Parathyroid adenoma (tissue), 2 donors: Measurements from ENCODE around the gene NTN3.
A peak's percentile ranks its signal among the peaks of the same experiment; 100 is the strongest.

Source experiments
- H2AFZ ChIP-seq: fragments of 300-600 bp; sonication (generic); one replicate; pipeline ENCODE4 v1.7.0; 2017; ENCODE audit warnings: antibody characterized with exemption, mild to moderate bottlenecking
- H3K27ac ChIP-seq: fragments of 300-600 bp; sonication (generic); one replicate; pipeline ENCODE4 v1.7.0; 2017
- H3K27me3 ChIP-seq: fragments of 300-600 bp; sonication (generic); one replicate; pipeline ENCODE4 v1.7.0; 2017; ENCODE audit warnings: low read length; ENCODE audit not compliant: control insufficient read depth, insufficient read depth
- H3K36me3 ChIP-seq: fragments of 300-600 bp; sonication (generic); one replicate; pipeline ENCODE4 v1.7.0; 2017; ENCODE audit warnings: low read length; ENCODE audit not compliant: control insufficient read depth, insufficient read depth
- H3K4me1 ChIP-seq: fragments of 300-600 bp; sonication (generic); one replicate; pipeline ENCODE4 v1.7.0; 2017; ENCODE audit warnings: control low read depth
- H3K4me2 ChIP-seq: fragments of 300-600 bp; sonication (generic); one replicate; pipeline ENCODE4 v1.7.0; 2017; ENCODE audit warnings: low read length
- H3K4me3 ChIP-seq: fragments of 300-600 bp; sonication (generic); one replicate; pipeline ENCODE4 v1.7.0; 2017; ENCODE audit warnings: low read depth, low read length
- H3K79me2 ChIP-seq: fragments of 300-600 bp; sonication (generic); one replicate; pipeline ENCODE4 v1.7.0; 2017; ENCODE audit warnings: control low read depth
- H3K9ac ChIP-seq: fragments of 300-600 bp; sonication (generic); one replicate; pipeline ENCODE4 v1.7.0; 2017; ENCODE audit warnings: mild to moderate bottlenecking
- H3K9me3 ChIP-seq: fragments of 300-600 bp; sonication (generic); one replicate; pipeline ENCODE4 v1.7.0; 2017; ENCODE audit warnings: low read length; ENCODE audit not compliant: control insufficient read depth
- CTCF ChIP-seq: fragments of 300-600 bp; sonication (generic); IDR thresholded peaks from one replicate; pipeline ENCODE4 v1.7.0; 2017; ENCODE audit warnings: antibody characterized with exemption, mild to moderate bottlenecking
- donor health status: primary hyperparathyroidism.

NTN3 gene

GRCh38 chr16:2474877-2475412, 3.8 kb downstream of the NTN3 start, which contains the start of gene TBC1D24:
Gene TBC1D24 (plus strand): TSS chr16:2475127. CDS start chr16:2496149, 21,022 bp downstream.
- peaks cover 5% of the 10 kb centered on the region for H3K4me1 ChIP-seq
- no peaks in the 10 kb centered on the region for H3K27me3 ChIP-seq
- H3K79me2 ChIP-seq, result no peaks in the 10 kb centered on the region
- peak within 1 kb of the TSS; percentile 91 for H2AFZ ChIP-seq
- peak within 1 kb of the TSS; percentile 99 for H3K4me2 ChIP-seq
- H3K36me3 ChIP-seq, result no peaks in the 10 kb centered on the region
- no peak within 1 kb of the TSS for H3K9ac ChIP-seq
- H3K4me3 ChIP-seq, result peak within 1 kb of the TSS; percentile 64
- peak within 1 kb of the TSS; percentile 45 for H3K27ac ChIP-seq
- H3K9me3 ChIP-seq, result no peaks in the 10 kb centered on the region
- TF ChIP-seq CTCF, result no peak

GRCh38 chr16:2475413-2476344, 4.6 kb downstream of the NTN3 start:
- TF ChIP-seq CTCF, result no peak
- Histone ChIP-seq H3K4me1 (peaks cover 5% of the 10 kb centered on the region), H3K4me3 (peak overlapping the region; percentile 50), H3K4me2 (peak overlapping the region; percentile 84), H3K36me3 (no peaks in the 10 kb centered on the region), H3K27ac (no peak overlapping the region), H3K9ac (no peak overlapping the region), H2AFZ (peak overlapping the region; percentile 81), H3K9me3 (no peaks in the 10 kb centered on the region), H3K27me3 (no peaks in the 10 kb centered on the region), H3K79me2 (no peaks in the 10 kb centered on the region)

- H2AFZ ChIP-seq, result no peak overlapping the region
- no peak overlapping the region for H3K9ac ChIP-seq
- no peak for TF ChIP-seq CTCF
- no peaks in the 10 kb centered on the region for H3K79me2 ChIP-seq
- no peak overlapping the region for H3K27ac ChIP-seq
- H3K9me3 ChIP-seq, result no peaks in the 10 kb centered on the region
- H3K4me2 ChIP-seq, result no peak overlapping the region
- no peaks in the 10 kb centered on the region for H3K36me3 ChIP-seq
- H3K4me1 ChIP-seq, result peaks cover 5% of the 10 kb centered on the region
- H3K27me3 ChIP-seq, result no peaks in the 10 kb centered on the region
- no peak overlapping the region for H3K4me3 ChIP-seq
These were observed 5.2 kb downstream of the NTN3 start for GRCh38 chr16:2476345-2476720.

- no peak overlapping the region for H3K9ac ChIP-seq
- no peak overlapping the region for H3K27ac ChIP-seq
- TF ChIP-seq CTCF, result no peak
These were observed 5.6 kb downstream of the NTN3 start for GRCh38 chr16:2476741-2477140.

More at GRCh38 chr16:2476741-2477140, 5.6 kb downstream of the NTN3 start:
- H3K9me3 ChIP-seq, result no peaks in the 10 kb centered on the region
- no peak overlapping the region for H3K4me3 ChIP-seq
- H3K4me2 ChIP-seq, result no peak overlapping the region
- H3K79me2 ChIP-seq, result no peaks in the 10 kb centered on the region
- no peaks in the 10 kb centered on the region for H3K27me3 ChIP-seq
- no peaks in the 10 kb centered on the region for H3K36me3 ChIP-seq
- H3K4me1 ChIP-seq, result peaks cover 5% of the 10 kb centered on the region
- no peak overlapping the region for H2AFZ ChIP-seq
